Karpas-422 (cell line): ENCODE results near the gene ADI1. TPM values are rescaled to one million over a fixed set of nuclear protein-coding genes. Genes with fewer than 3 reads are reported as not detected.

ENCODE experiments used
- DNase-seq: peaks from one replicate; pipeline ENCODE4 v3.0.0-alpha.2; 2015
- H2AFZ ChIP-seq: fragments of 200-600 bp; sonication (generic); 2 replicates; pipeline ENCODE4 v1.6.1; 2014; ENCODE audit warnings: antibody characterized with exemption, low read length, mixed read lengths
- H3K27ac ChIP-seq: fragments of 200-600 bp; sonication (generic); 2 replicates; pipeline ENCODE4 v1.5.1; 2014; ENCODE audit warnings: mild to moderate bottlenecking, low read length, moderate library complexity
- H3K27me3 ChIP-seq: fragments of 200-600 bp; sonication (generic); 2 replicates; pipeline ENCODE4 v1.6.1; 2014; ENCODE audit warnings: low read length, mixed read lengths
- H3K36me3 ChIP-seq: fragments of 200-600 bp; sonication (generic); 2 replicates; pipeline ENCODE4 v1.6.1; 2014; ENCODE audit warnings: low read length, mixed read lengths; ENCODE audit not compliant: insufficient read depth
- H3K4me1 ChIP-seq: fragments of 200-600 bp; sonication (generic); 2 replicates; pipeline ENCODE4 v1.6.1; 2014; ENCODE audit warnings: mild to moderate bottlenecking, low read length, mixed read lengths
- H3K4me2 ChIP-seq: fragments of 200-600 bp; sonication (generic); 2 replicates; pipeline ENCODE4 v1.6.1; 2014; ENCODE audit warnings: low read length, low read depth, mild to moderate bottlenecking; ENCODE audit not compliant: poor library complexity, severe bottlenecking
- H3K4me3 ChIP-seq: fragments of 200-600 bp; sonication (generic); 2 replicates; pipeline ENCODE4 v1.5.1; 2014; ENCODE audit warnings: mild to moderate bottlenecking, antibody characterized with exemption, low read length, mixed read lengths
- H3K79me2 ChIP-seq: fragments of 200-600 bp; sonication (generic); 2 replicates; pipeline ENCODE4 v1.6.1; 2014; ENCODE audit warnings: mild to moderate bottlenecking, low read length, mixed read lengths
- H3K9ac ChIP-seq: fragments of 200-600 bp; sonication (generic); 2 replicates; pipeline ENCODE4 v1.6.0; 2014; ENCODE audit warnings: low read length
- H3K9me2 ChIP-seq: fragments of 200-600 bp; sonication (generic), shearing (Covaris generic); replicated peaks from 2 replicates; pipeline ENCODE4 v1.6.0; 2014; ENCODE audit warnings: mild to moderate bottlenecking, low read length, moderate library complexity; ENCODE audit not compliant: insufficient read depth
- H3K9me3 ChIP-seq: fragments of 300-700, 200-600 bp; sonication (generic); 2 replicates; pipeline ENCODE4 v1.6.1; 2014; ENCODE audit warnings: low read length, mixed read lengths
- H4K20me1 ChIP-seq: fragments of 200-600 bp; sonication (generic); 2 replicates; pipeline ENCODE4 v1.6.1; 2014; ENCODE audit warnings: mild to moderate bottlenecking, antibody characterized with exemption, low read length, low read depth; ENCODE audit not compliant: insufficient read depth
- total RNA-seq: library from RNA; depleted of rRNA; stranded (reverse); fragments of >200 nt; shearing (Covaris generic); gene quantifications from 2 replicates; pipeline ENCODE4 v1.2.3, GENCODE V29; 2014; ENCODE audit warnings: low replicate concordance

Gene ADI1
- total RNA-seq, 1 experiment from 2014 or later, result 68.6 TPM

GRCh38 chr2:3488855-3489763, 30.2 kb downstream of the ADI1 start:
- Histone ChIP-seq H3K9me2 (no peaks in the 10 kb centered on the region), H3K4me1 (peaks cover 6% of the 10 kb centered on the region; the same call in 1 of the 2 replicates), H3K27ac (no peak overlapping the region), H3K4me2 (no peak overlapping the region), H3K4me3 (no peak overlapping the region), H3K36me3 (no peaks in the 10 kb centered on the region), H3K79me2 (no peaks in the 10 kb centered on the region), H3K9me3 (no peaks in the 10 kb centered on the region), H3K9ac (no peak overlapping the region), H3K27me3 (no peaks in the 10 kb centered on the region), H2AFZ (no peak overlapping the region), H4K20me1 (no peaks in the 10 kb centered on the region)
- DNase-seq, result no peak

GRCh38 chr2:3488061-3488531, 31.2 kb downstream of the ADI1 start:
- Histone ChIP-seq H3K4me3 (no peak overlapping the region), H3K9me3 (no peaks in the 10 kb centered on the region), H3K27me3 (no peaks in the 10 kb centered on the region), H3K9ac (no peak overlapping the region), H4K20me1 (no peaks in the 10 kb centered on the region), H3K79me2 (no peaks in the 10 kb centered on the region), H2AFZ (no peak overlapping the region), H3K36me3 (no peaks in the 10 kb centered on the region), H3K9me2 (no peaks in the 10 kb centered on the region), H3K27ac (no peak overlapping the region), H3K4me2 (no peak overlapping the region), H3K4me1 (peaks cover 6% of the 10 kb centered on the region; the same call in 1 of the 2 replicates)
- no peak for DNase-seq

- no peak overlapping the region for H3K27ac ChIP-seq
- H3K9ac ChIP-seq, result no peak overlapping the region
- H3K4me3 ChIP-seq, result no peak overlapping the region
- no peaks in the 10 kb centered on the region for H3K9me2 ChIP-seq
- H4K20me1 ChIP-seq, result no peaks in the 10 kb centered on the region
- H3K36me3 ChIP-seq, result no peaks in the 10 kb centered on the region
- no peaks in the 10 kb centered on the region for H3K79me2 ChIP-seq
- DNase-seq, result no peak
- no peak overlapping the region for H2AFZ ChIP-seq
- H3K27me3 ChIP-seq, result no peaks in the 10 kb centered on the region
- peaks cover 6% of the 10 kb centered on the region; the same call in 1 of the 2 replicates for H3K4me1 ChIP-seq
- no peak overlapping the region for H3K4me2 ChIP-seq
- H3K9me3 ChIP-seq, result no peaks in the 10 kb centered on the region
Measured at GRCh38 chr2:3487432-3487831, 31.9 kb downstream of the ADI1 start.

GRCh38 chr2:3487028-3487425, 32.3 kb downstream of the ADI1 start:
- no peaks in the 10 kb centered on the region for H3K9me2 ChIP-seq
- no peak overlapping the region for H3K4me3 ChIP-seq
- no peak for DNase-seq
- no peaks in the 10 kb centered on the region for H3K36me3 ChIP-seq
- H3K27ac ChIP-seq, result no peak overlapping the region
- no peaks in the 10 kb centered on the region for H3K79me2 ChIP-seq
- no peaks in the 10 kb centered on the region for H4K20me1 ChIP-seq
- H3K27me3 ChIP-seq, result no peaks in the 10 kb centered on the region
- no peak overlapping the region for H3K4me2 ChIP-seq
- H3K9me3 ChIP-seq, result no peaks in the 10 kb centered on the region
- H3K4me1 ChIP-seq, result peaks cover 6% of the 10 kb centered on the region; the same call in 1 of the 2 replicates
- H2AFZ ChIP-seq, result no peak overlapping the region
- H3K9ac ChIP-seq, result no peak overlapping the region

GRCh38 chr2:3486047-3487027, 33.0 kb downstream of the ADI1 start:
- Histone ChIP-seq H3K79me2 (no peaks in the 10 kb centered on the region), H4K20me1 (no peaks in the 10 kb centered on the region), H2AFZ (no peak overlapping the region), H3K9me3 (no peaks in the 10 kb centered on the region), H3K4me3 (no peak overlapping the region), H3K9ac (no peak overlapping the region), H3K4me1 (peaks cover 4% of the 10 kb centered on the region; the same call in 1 of the 2 replicates), H3K4me2 (no peak overlapping the region), H3K36me3 (no peaks in the 10 kb centered on the region), H3K9me2 (no peaks in the 10 kb centered on the region), H3K27me3 (no peaks in the 10 kb centered on the region), H3K27ac (no peak overlapping the region)
- no peak for DNase-seq

GRCh38 chr2:3485166-3485565, 34.2 kb downstream of the ADI1 start:
- Histone ChIP-seq H3K9me3 (no peaks in the 10 kb centered on the region), H2AFZ (no peak overlapping the region), H3K4me1 (peaks cover 5% of the 10 kb centered on the region), H3K9ac (no peak overlapping the region), H3K9me2 (no peaks in the 10 kb centered on the region), H3K4me3 (no peak overlapping the region), H3K36me3 (no peaks in the 10 kb centered on the region), H3K79me2 (no peaks in the 10 kb centered on the region), H3K27ac (no peak overlapping the region), H4K20me1 (no peaks in the 10 kb centered on the region), H3K27me3 (no peaks in the 10 kb centered on the region), H3K4me2 (no peak overlapping the region)
- no peak for DNase-seq

GRCh38 chr2:3483986-3484960, 35.1 kb downstream of the ADI1 start:
- no peak overlapping the region for H3K27ac ChIP-seq
- peaks cover 11% of the 10 kb centered on the region for H3K4me1 ChIP-seq
- no peaks in the 10 kb centered on the region for H3K27me3 ChIP-seq
- no peak for DNase-seq
- H3K9me3 ChIP-seq, result no peaks in the 10 kb centered on the region
- H2AFZ ChIP-seq, result no peak overlapping the region
- H3K4me2 ChIP-seq, result no peak overlapping the region
- H3K4me3 ChIP-seq, result no peak overlapping the region
- no peak overlapping the region for H3K9ac ChIP-seq
- H4K20me1 ChIP-seq, result no peaks in the 10 kb centered on the region
- H3K9me2 ChIP-seq, result no peaks in the 10 kb centered on the region
- no peaks in the 10 kb centered on the region; the same call in 1 of the 2 replicates for H3K36me3 ChIP-seq
- H3K79me2 ChIP-seq, result no peaks in the 10 kb centered on the region
